GM12878 (cell line): ENCODE results near the gene N4BP2L1. TPM values are rescaled to one million over a fixed set of nuclear protein-coding genes. Genes with fewer than 3 reads are reported as not detected.

Experiments
- ATAC-seq: fragments of 200-7000 bp; cut with Tn5 transposase; 3 replicates; pipeline ENCODE4 v1.9.1; 2020; ENCODE audit warnings: mild to moderate bottlenecking, moderate library complexity
- BruUV-seq: library from RNA; stranded (reverse); fragments of 400-500 nt; replicated peaks from 2 replicates; lab custom pipeline; 2021; lab: Mats Ljungman, UMichigan
- CTCF ChIA-PET: fragments of 300-600 bp; sonication (Branson Sonifier 250); formaldehyde crosslinking; extraction: SDS; loops from one replicate; lab custom pipeline; 2021; ENCODE audit warnings: inconsistent platforms; lab: Yijun Ruan, JAX
- POLR2A ChIA-PET: fragments of 350-600 bp; formaldehyde crosslinking; extraction: SDS; loops from one replicate; lab custom pipeline; 2021; ENCODE audit warnings: inconsistent platforms; lab: Charles Lee
- RAD21 ChIA-PET: fragments of 300-600 bp; sonication (Branson Sonifier 250); formaldehyde crosslinking; loops from one replicate; lab custom pipeline; 2023; ENCODE audit warnings: antibody characterized with exemption; ENCODE audit not compliant: unreplicated experiment; lab: Charles Lee
- SMC1A ChIA-PET: fragments of 300-600 bp; sonication (Branson Sonifier 250); formaldehyde crosslinking; loops from one replicate; lab custom pipeline; 2023; ENCODE audit not compliant: unreplicated experiment, uncharacterized antibody; lab: Charles Lee
- DNase-seq: peaks from one replicate; pipeline ENCODE4 v3.0.0-alpha.2; 2011; ENCODE audit warnings: low read depth, low spot score
- FAIRE-seq: peaks from 3 replicates; lab custom pipeline; 2011; peaks lifted over from hg19 to GRCh38; lab: Jason Lieb, UNC
- H2AFZ ChIP-seq: 2 replicates; pipeline ENCODE4 v1.6.0; 2011; ENCODE audit warnings: low read depth, low read length, control low read depth; ENCODE audit not compliant: control insufficient read depth
- H3K27ac ChIP-seq: 2 replicates; pipeline ENCODE4 v1.5.1; 2011; ENCODE audit warnings: control low read depth; ENCODE audit not compliant: control insufficient read depth, insufficient read depth
- H3K27me3 ChIP-seq, 2 experiments: replicated peaks in 1 of 2; 2 replicates each; pipeline versions ENCODE4 v1.6.0 to v1.6.1; 2011; ENCODE audit warnings: low read length in 1 of 2; ENCODE audit not compliant: control insufficient read depth in 2 of 2, insufficient read depth in 2 of 2
- H3K36me3 ChIP-seq, 2 experiments: 2 replicates each; pipeline ENCODE4 v1.5.1; 2011; ENCODE audit warnings: low read length in 1 of 2; ENCODE audit not compliant: control insufficient read depth in 2 of 2, insufficient read depth in 2 of 2
- H3K4me1 ChIP-seq: 2 replicates; pipeline ENCODE4 v1.6.1; 2011; ENCODE audit warnings: mild to moderate bottlenecking, low read length, moderate library complexity, mixed read lengths; ENCODE audit not compliant: control insufficient read depth, insufficient read depth
- H3K4me2 ChIP-seq: 2 replicates; pipeline ENCODE4 v1.6.0; 2011; ENCODE audit warnings: control low read depth; ENCODE audit not compliant: control insufficient read depth, insufficient read depth
- H3K4me3 ChIP-seq: fragments of 200-600 bp; sonication (generic); 2 replicates; pipeline ENCODE4 v1.5.1; 2016
- H3K79me2 ChIP-seq: 2 replicates; pipeline ENCODE4 v1.6.0; 2011; ENCODE audit warnings: low read length; ENCODE audit not compliant: control insufficient read depth, insufficient read depth
- H3K9ac ChIP-seq: 2 replicates; pipeline ENCODE4 v1.8.0; 2011; ENCODE audit warnings: low read length, control low read depth, mixed read lengths; ENCODE audit not compliant: control insufficient read depth, insufficient read depth
- H3K9me3 ChIP-seq: replicated peaks from 3 replicates; pipeline ENCODE4 v1.5.1; 2011; ENCODE audit warnings: mild to moderate bottlenecking, low read length; ENCODE audit not compliant: control insufficient read depth, insufficient read depth
- H4K20me1 ChIP-seq: 2 replicates; pipeline ENCODE4 v1.6.0; 2011; ENCODE audit not compliant: control insufficient read depth, insufficient read depth
- ATF7 ChIP-seq: fragments of 450-650 bp; IDR thresholded peaks from 2 replicates; pipeline ENCODE4 v1.6.1; 2016; ENCODE audit warnings: low read depth, mild to moderate bottlenecking
- BCL3 ChIP-seq: IDR thresholded peaks from 2 replicates; pipeline ENCODE4 v1.6.1; 2011; ENCODE audit warnings: borderline replicate concordance, low read depth, mild to moderate bottlenecking, moderate library complexity, low read length; ENCODE audit not compliant: insufficient read depth, poor library complexity, severe bottlenecking
- BHLHE40 ChIP-seq, 2 experiments: fragments of 450-650 bp in 1 of 2; IDR thresholded peaks; 2 replicates each; pipeline ENCODE4 v1.6.1; 2011 to 2017; ENCODE audit warnings: low read depth in 2 of 2, borderline replicate concordance in 1 of 2, improper control_type of control experiment in 1 of 2, low read length in 1 of 2, mild to moderate bottlenecking in 1 of 2
- BRCA1 ChIP-seq: IDR thresholded peaks from 2 replicates; pipeline ENCODE4 v1.6.1; 2011; ENCODE audit warnings: low read depth, low read length, improper control_type of control experiment
- CBX3 ChIP-seq: fragments of 200-600 bp; sonication (generic); IDR thresholded peaks from 2 replicates; pipeline ENCODE4 v1.6.1; 2016; ENCODE audit warnings: low read depth, borderline replicate concordance
- CHD1 ChIP-seq: IDR thresholded peaks from 2 replicates; pipeline ENCODE4 v1.6.1; 2012; ENCODE audit warnings: low read depth, low read length, improper control_type of control experiment
- FOS ChIP-seq: IDR thresholded peaks from 3 replicates; pipeline ENCODE4 v1.6.1; 2011; ENCODE audit warnings: borderline replicate concordance; ENCODE audit not compliant: insufficient read length; ENCODE audit errors: extremely low read depth
- HDAC6 ChIP-seq: fragments of 200-600 bp; sonication (generic); IDR thresholded peaks from one replicate; pipeline ENCODE4 v1.8.0; 2017; ENCODE audit warnings: antibody characterized with exemption; ENCODE audit not compliant: unreplicated experiment
- IKZF2 ChIP-seq, 2 experiments: fragments of 450-650 bp; IDR thresholded peaks; 2 replicates each; pipeline ENCODE4 v1.6.1; 2017; ENCODE audit warnings: mild to moderate bottlenecking in 2 of 2, moderate library complexity in 2 of 2
- NFIC ChIP-seq: IDR thresholded peaks from 2 replicates; pipeline ENCODE4 v1.6.1; 2012; ENCODE audit warnings: low read depth, mild to moderate bottlenecking, inconsistent platforms, low read length, moderate library complexity
- NFXL1 ChIP-seq: fragments of 450-650 bp; IDR thresholded peaks from 2 replicates; pipeline ENCODE4 v1.6.1; 2017; ENCODE audit warnings: antibody characterized with exemption, mild to moderate bottlenecking, borderline replicate concordance
- PBX3 ChIP-seq: IDR thresholded peaks from 2 replicates; pipeline ENCODE4 v1.6.1; 2011; ENCODE audit warnings: mild to moderate bottlenecking, low read depth, low read length, moderate library complexity; ENCODE audit not compliant: insufficient replicate concordance
- POLR2A ChIP-seq: IDR thresholded peaks from 2 replicates; pipeline ENCODE4 v1.6.1; 2011; ENCODE audit warnings: low read depth, mild to moderate bottlenecking, low read length
- POLR2AphosphoS2 ChIP-seq: IDR thresholded peaks from 2 replicates; pipeline ENCODE4 v1.6.1; 2011; ENCODE audit warnings: low read depth, mild to moderate bottlenecking, low read length, improper control_type of control experiment, moderate library complexity
- SIN3A ChIP-seq: IDR thresholded peaks from 2 replicates; pipeline ENCODE4 v1.6.1; 2012; ENCODE audit warnings: low read depth, low read length, improper control_type of control experiment
- SMAD5 ChIP-seq: IDR thresholded peaks from 2 replicates; pipeline ENCODE4 v1.6.1; 2016; ENCODE audit warnings: antibody characterized with exemption, low read depth
- SMARCA5 ChIP-seq: fragments of 450-650 bp; IDR thresholded peaks from 2 replicates; pipeline ENCODE4 v1.6.1; 2017; ENCODE audit warnings: mild to moderate bottlenecking
- TBL1XR1 ChIP-seq: IDR thresholded peaks from 2 replicates; pipeline ENCODE4 v1.6.1; 2012; ENCODE audit warnings: low read depth, low read length, improper control_type of control experiment
- TCF12 ChIP-seq: IDR thresholded peaks from 2 replicates; pipeline ENCODE4 v1.6.1; 2011; ENCODE audit warnings: low read depth, mild to moderate bottlenecking, low read length
- TCF3 ChIP-seq: IDR thresholded peaks from 2 replicates; pipeline ENCODE4 v1.6.1; 2012; ENCODE audit warnings: low read depth, mild to moderate bottlenecking, low read length, borderline replicate concordance; ENCODE audit not compliant: insufficient read depth
- ZBED1 ChIP-seq: IDR thresholded peaks from 2 replicates; pipeline ENCODE4 v1.6.1; 2016; ENCODE audit warnings: borderline replicate concordance
- WGBS: methylation state at CpG from one replicate; pipeline ENCODE4 v1.1.6; 2016; ENCODE audit warnings: low lambda C conversion rate; ENCODE audit not compliant: insufficient replicate concordance, insufficient coverage; ENCODE audit errors: missing lambda C conversion rate; 5-methylcytosine and 5-hydroxymethylcytosine counted together
- in situ Hi-C: fragments of 300-500 bp; cut with MboI; formaldehyde crosslinking; loops from 9 replicates; pipeline ENCODE4 v1.14.3; 2018; ENCODE audit warnings: mixed read lengths
- intact Hi-C: fragments of 100-400 bp; cut with micrococcal nuclease; formaldehyde crosslinking; loops from one replicate; pipeline ENCODE4 v1.14.2; 2022; ENCODE audit not compliant: unreplicated experiment
- polyA plus RNA-seq, 11 experiments: library from polyadenylated mRNA; depleted of rRNA in 4 of 11; unstranded in 6 of 11; stranded (reverse) in 5 of 11; fragments of >200 nt; fragmentation: Nextera tagmentation in 4 of 11; fragmentation: Illumina TruSeq in 1 of 11; extraction: Ambion mirVana in 4 of 11; extraction: Trizol in 1 of 11; gene quantifications; 1 replicate in 1 of 11; 2 replicates in 10 of 11; pipeline versions ENCODE4 v1.2.1 to v1.2.3, GENCODE V29; 2011 to 2016; ENCODE audit warnings: inconsistent platforms in 2 of 11, missing spikeins in 2 of 11, low read depth in 1 of 11
- total RNA-seq, 4 experiments: library from RNA; depleted of rRNA in 3 of 4; stranded (reverse); fragments of >200 nt in 3 of 4; fragmentation: Illumina TruSeq in 1 of 4; extraction: Trizol in 1 of 4; gene quantifications; 2 replicates each; pipeline versions ENCODE4 v1.2.1 to v1.2.3, GENCODE V29; 2013 to 2021

N4BP2L1 gene
- total and polyA plus RNA-seq, 10 of the 15 experiments (the other 5 are each of a cell fraction or from before 2014, with no cell fraction given) = 3.3 to 42.5 (median 16.2) TPM

- 5% methylated on average over 72 of the region's 90 CpGs for WGBS
- no peak for DNase-seq
- TF ChIP-seq SMARCA5 = no peak
- 0 out of 2 replicates have a peak, but pooled peaks have one; percentile 48 for TF ChIP-seq SMAD5
- no peak for TF ChIP-seq NFXL1
- no peak for TF ChIP-seq BRCA1
- TF ChIP-seq POLR2A = peak; percentile 66; the same call in 1 of the 2 replicates
- peak; percentile 81 for TF ChIP-seq TCF12
- TF ChIP-seq TCF3 = peak; percentile 70; the same call in 1 of the 2 replicates
- TF ChIP-seq ZBED1 = no peak
- peak in 1 of 2 experiments; percentile 11; a peak in 1 of 4 replicates for TF ChIP-seq BHLHE40 (IDR thresholded peaks at IDR 0.05; ENCODE audit: borderline replicate concordance in 1 of 2, low read depth in 2 of 2, low read length in 1 of 2)
- TF ChIP-seq HDAC6 = peak; percentile 34
- TF ChIP-seq TBL1XR1 = no peak
- TF ChIP-seq CBX3 = no peak
- no peak for TF ChIP-seq NFIC
- no peak for TF ChIP-seq POLR2AphosphoS2
- no peak for TF ChIP-seq CHD1
- TF ChIP-seq FOS = no peak
- peak; percentile 27; the same call in 1 of the 2 replicates for TF ChIP-seq SIN3A
- no peak for TF ChIP-seq BCL3
- 0 out of 4 replicates have a peak, but pooled peaks of 1 of the 2 experiments have one; percentile 13 for TF ChIP-seq IKZF2 (IDR thresholded peaks at IDR 0.05)
- no peak for TF ChIP-seq ATF7
- no peak for TF ChIP-seq PBX3
Measured at GRCh38 chr13:32426990-32427851, 709 bp downstream of the N4BP2L1 start.

More at GRCh38 chr13:32426990-32427851, 709 bp downstream of the N4BP2L1 start:
- H3K27me3 ChIP-seq = no peaks in the 10 kb centered on the region
- H3K9ac ChIP-seq = peak overlapping the region; percentile 93
- in situ Hi-C loops = loop anchor here (25.0 kb wide), 1 partner anchor 1110 kb away; no protein-coding TSS in a partner anchor
- peak overlapping the region; percentile 98 for H3K27ac ChIP-seq
- no peak for FAIRE-seq
- peak; percentile 42 for ATAC-seq
- ChIA-PET SMC1A (interaction anchor here (0.7 to 4.0 kb wide), 9 partner anchors 13 to 166 kb away, joined by 3 to 25 read pairs (median 6); partner anchors contain the start of genes BRCA2 and ZAR1L), CTCF (interaction anchor here (0.6 to 5.5 kb wide), 6 partner anchors 15 to 859 kb away, joined by 3 to 22 read pairs (median 6); partner anchors contain the start of genes BRCA2, N4BP2L2 and ZAR1L), RAD21 (interaction anchor here (0.9 to 2.1 kb wide), 4 partner anchors 17 to 517 kb away, joined by 3 to 8 read pairs (median 4); partner anchors contain the start of genes BRCA2 and ZAR1L), POLR2A (interaction anchor here (0.6 to 2.5 kb wide), 3 partner anchors 21 to 1253 kb away, joined by 3 to 16 read pairs (median 4); partner anchors contain the start of genes BRCA2 and ZAR1L)
- peaks cover 17% of the 10 kb centered on the region for H3K4me1 ChIP-seq
- no TSS peak for BruUV-seq
- peak overlapping the region; percentile 79 for H2AFZ ChIP-seq
- no peaks in the 10 kb centered on the region for H4K20me1 ChIP-seq
- H3K4me3 ChIP-seq = peak overlapping the region; percentile 94
- H3K9me3 ChIP-seq = peaks cover 4% of the 10 kb centered on the region; the same call in 2 of the 3 replicates
- peaks cover 58% of the 10 kb centered on the region for H3K79me2 ChIP-seq
- intact Hi-C loops = loop anchor here (5.0 to 10.0 kb wide), 2 partner anchors 110 to 778 kb away; partner anchors contain the start of genes BRCA2 and ZAR1L
- H3K4me2 ChIP-seq = peak overlapping the region; percentile 95
- peaks cover 0 to 11% of the 10 kb centered on the region in 2 experiments; a peak in 1 of 4 replicates for H3K36me3 ChIP-seq
